NK-92 treated with Interleukin-12 subunit alpha and Interleukin-12 subunit beta, amount 100 ng/mL, for 24 hours (cell line): Measurements from ENCODE around the gene NFAT5.

Source experiments
- DNase-seq: peaks from one replicate; lab custom pipeline; 2025; lab: John Stamatoyannopoulos, UW

Gene NFAT5

GRCh38 chr16:69741951-69742904, 176.5 kb downstream of the NFAT5 start:
- DNase-seq: no peak

- DNase-seq: no peak
Measured at GRCh38 chr16:69744363-69745231, 178.8 kb downstream of the NFAT5 start.

- no peak for DNase-seq
Measured at GRCh38 chr16:69745232-69745612, 179.5 kb downstream of the NFAT5 start.

GRCh38 chr16:69745959-69746358, 180.2 kb downstream of the NFAT5 start:
- DNase-seq: no peak

- DNase-seq: no peak
Measured at GRCh38 chr16:69747115-69747514, 181.3 kb downstream of the NFAT5 start.

- no peak for DNase-seq
Measured at GRCh38 chr16:69748694-69749345, 183.1 kb downstream of the NFAT5 start.

GRCh38 chr16:69754143-69754468, 188.3 kb downstream of the NFAT5 start:
- no peak for DNase-seq
